Measurements from ENCODE around the gene GABRG3.
"Not testable (repeated sequence)": the region's sequence is repeated elsewhere in the genome, so short reads cannot be mapped to it uniquely, and the experiment has no call there.

GABRG3 gene

DNA sequence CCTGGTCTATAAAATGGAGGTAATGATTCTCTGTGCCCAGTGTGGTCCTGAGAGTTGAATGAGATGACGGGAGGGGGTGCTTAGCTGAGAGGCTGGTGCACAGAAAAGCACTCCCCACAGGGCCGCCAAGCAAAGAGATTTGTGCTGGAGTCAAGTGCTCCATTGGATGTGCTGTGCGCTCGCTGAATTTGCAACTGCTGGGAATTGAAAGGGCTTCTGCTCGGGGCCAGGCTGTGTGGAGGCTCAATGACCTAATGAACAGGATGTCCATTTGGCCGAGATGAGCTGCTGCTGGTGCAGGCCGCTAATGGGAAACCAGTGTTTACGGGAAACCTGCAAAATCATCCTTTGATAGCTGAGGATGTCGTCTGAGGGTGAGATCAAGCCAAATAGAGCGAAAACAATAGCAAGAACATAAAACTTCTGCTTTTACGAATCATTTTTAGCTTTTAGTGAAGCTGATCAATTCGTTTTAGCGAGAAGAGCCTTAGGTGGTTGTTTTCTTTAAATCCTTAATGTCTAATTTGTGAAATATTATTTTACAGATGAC, 211.7 kb downstream of the GABRG3 start:
- DNase-seq (ENCODE audit: low spot score): no peak

- DNase-seq (ENCODE audit: low spot score): no peak
Measured at GRCh38 chr15:27183201-27183600, 212.2 kb downstream of the GABRG3 start.

DNA sequence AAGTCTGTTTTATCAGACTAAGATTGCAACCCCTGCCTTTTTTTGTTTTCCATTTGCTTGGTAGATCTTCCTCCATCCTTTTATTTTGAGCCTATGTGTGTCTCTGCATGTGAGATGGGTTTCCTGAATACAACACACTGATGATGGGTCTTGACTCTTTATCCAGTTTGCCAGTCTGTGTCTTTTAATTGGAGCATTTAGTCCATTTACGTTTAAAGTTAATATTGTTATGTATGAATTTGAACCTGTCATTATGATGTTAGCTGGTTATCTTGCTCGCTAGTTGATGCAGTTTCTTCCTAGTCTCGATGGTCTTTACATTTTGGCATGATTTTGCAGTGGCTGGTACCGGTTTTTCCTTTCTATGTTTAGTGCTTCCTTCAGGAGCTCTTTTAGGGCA, 220.5 kb downstream of the GABRG3 start:
- not testable (repeated sequence) for DNase-seq (ENCODE audit: low spot score)

DNA sequence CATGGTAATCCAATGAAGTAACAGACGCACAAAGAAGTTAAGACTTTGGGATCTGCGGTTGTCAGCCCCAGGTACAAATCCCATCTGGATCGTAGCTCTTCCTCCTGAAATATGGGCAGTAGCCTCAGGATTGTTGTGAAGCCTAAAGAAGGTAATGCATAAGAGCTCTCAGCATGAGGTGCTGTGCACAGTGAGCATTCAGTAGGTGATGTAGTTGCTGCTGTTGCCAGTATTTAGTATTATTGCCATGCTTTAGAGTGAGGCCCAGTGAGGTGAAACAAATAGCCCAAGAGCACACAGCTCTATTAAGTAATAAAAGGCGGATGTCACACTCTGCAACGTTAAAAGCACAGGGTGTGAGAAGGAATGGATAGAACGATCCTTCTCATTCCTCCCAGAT, 225.7 kb downstream of the GABRG3 start:
- no peak for DNase-seq (ENCODE audit: low spot score)

GRCh38 chr15:27201425-27201824, 230.4 kb downstream of the GABRG3 start:
- no peak for DNase-seq (ENCODE audit: low spot score)

DNA sequence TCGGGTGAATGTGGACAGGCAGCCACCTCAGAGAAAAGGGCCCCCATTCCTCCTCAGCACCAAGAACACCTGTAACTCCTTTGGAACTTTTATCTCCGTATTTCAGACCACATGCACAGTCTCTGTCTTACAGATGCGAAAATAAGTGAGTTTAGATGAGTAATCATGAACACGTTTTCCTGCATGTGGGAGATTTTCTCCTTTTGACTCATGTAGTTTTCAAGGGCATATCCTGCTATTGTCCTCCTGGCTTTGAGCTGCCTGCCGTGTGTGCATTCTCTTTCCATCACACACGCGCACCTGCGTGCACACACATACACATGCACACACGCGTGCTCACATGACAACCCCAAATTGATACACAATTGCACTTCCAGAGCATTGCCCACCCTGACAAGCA, 239.2 kb downstream of the GABRG3 start:
- DNase-seq (ENCODE audit: low spot score): no peak

- no peak for DNase-seq (ENCODE audit: low spot score)
Measured at GRCh38 chr15:27214032-27214431, 243.1 kb downstream of the GABRG3 start.

- DNase-seq (ENCODE audit: low spot score): no peak
Measured at GRCh38 chr15:27214961-27215360, 244.0 kb downstream of the GABRG3 start.

GRCh38 chr15:27218426-27218825, 247.4 kb downstream of the GABRG3 start:
- DNase-seq (ENCODE audit: low spot score): no peak

- no peak for DNase-seq (ENCODE audit: low spot score)
Measured at GRCh38 chr15:27219636-27220035, 248.7 kb downstream of the GABRG3 start.

GRCh38 chr15:27220199-27220598, 249.2 kb downstream of the GABRG3 start:
- no peak for DNase-seq (ENCODE audit: low spot score)

GRCh38 chr15:27222479-27222878, 251.5 kb downstream of the GABRG3 start:
- DNase-seq (ENCODE audit: low spot score): no peak

GRCh38 chr15:27223179-27223578, 252.2 kb downstream of the GABRG3 start:
- no peak for DNase-seq (ENCODE audit: low spot score)

DNA sequence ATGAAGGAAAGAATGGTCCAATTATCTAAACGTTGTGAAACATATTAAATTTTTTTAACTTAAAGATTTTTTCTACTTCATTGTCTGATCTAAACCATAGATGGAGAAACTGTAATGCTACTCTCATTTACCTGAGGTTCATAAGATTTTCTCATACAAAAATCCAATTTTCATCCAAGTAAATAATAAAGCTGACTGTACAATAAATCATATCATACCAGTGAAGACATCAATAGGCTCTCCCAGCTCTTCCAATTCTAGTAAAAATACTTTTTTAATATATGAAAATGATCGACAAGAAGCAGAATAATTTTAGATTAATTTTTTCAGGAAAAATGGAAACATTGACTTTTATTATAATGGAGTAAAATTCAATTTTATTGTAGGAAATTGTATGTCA, 260.8 kb downstream of the GABRG3 start:
- no peak for DNase-seq (ENCODE audit: low spot score)

- no peak for DNase-seq (ENCODE audit: low spot score)
Measured at GRCh38 chr15:27232876-27233275, 261.9 kb downstream of the GABRG3 start.

- DNase-seq (ENCODE audit: low spot score): no peak
Measured at GRCh38 chr15:27234593-27234992, 263.6 kb downstream of the GABRG3 start.

DNA sequence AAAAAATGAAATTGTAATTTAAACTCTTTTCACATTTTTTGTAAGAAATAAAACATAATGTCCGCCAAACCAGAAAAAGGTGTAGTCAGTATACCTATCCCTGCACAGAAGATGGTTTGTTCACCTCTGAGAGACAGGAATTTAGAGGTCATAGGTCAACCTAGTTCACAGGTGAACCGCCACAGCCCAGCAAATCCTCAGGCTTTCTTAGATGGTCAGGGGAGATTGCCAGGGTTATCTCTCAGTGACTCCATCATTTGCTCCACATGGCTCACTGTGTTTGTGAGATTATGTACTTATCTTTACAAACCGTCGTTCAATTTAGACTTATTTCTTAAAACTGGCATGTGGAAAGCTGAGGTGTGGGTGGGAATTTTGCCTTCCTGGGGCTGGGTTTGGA, 264.2 kb downstream of the GABRG3 start:
- DNase-seq (ENCODE audit: low spot score): no peak

GRCh38 chr15:27235681-27236080, 264.7 kb downstream of the GABRG3 start:
- no peak for DNase-seq (ENCODE audit: low spot score)

- no peak for DNase-seq (ENCODE audit: low spot score)
Measured at GRCh38 chr15:27237319-27237939, 266.4 kb downstream of the GABRG3 start.

- no peak for DNase-seq (ENCODE audit: low spot score)
Measured at GRCh38 chr15:27238209-27238608, 267.2 kb downstream of the GABRG3 start.

- no peak for DNase-seq (ENCODE audit: low spot score)
Measured at GRCh38 chr15:27238707-27239423, 267.9 kb downstream of the GABRG3 start.

DNA sequence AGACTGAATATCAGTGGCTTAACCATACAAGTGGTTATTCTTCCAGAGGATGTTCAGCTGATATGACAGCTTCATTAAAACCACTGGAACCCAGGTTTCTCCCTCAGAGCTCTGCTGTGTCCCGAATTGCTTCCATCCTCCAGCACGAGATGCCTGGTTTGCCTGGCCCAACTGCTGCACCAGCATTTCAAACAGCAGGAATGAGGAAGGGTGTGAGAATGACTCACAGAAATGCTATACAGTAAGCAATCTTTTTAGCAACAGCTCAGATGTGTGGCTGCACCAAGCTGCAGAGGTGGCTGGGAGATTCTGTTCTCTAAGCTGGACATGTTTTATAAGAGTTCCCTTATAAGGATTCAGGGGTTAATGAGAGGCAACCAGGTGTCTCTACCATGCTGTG, 271.0 kb downstream of the GABRG3 start:
- no peak for DNase-seq (ENCODE audit: low spot score)

- no peak for DNase-seq (ENCODE audit: low spot score)
Measured at GRCh38 chr15:27244047-27244446, 273.1 kb downstream of the GABRG3 start.

- no peak for DNase-seq (ENCODE audit: low spot score)
Measured at GRCh38 chr15:27248251-27248650, 277.3 kb downstream of the GABRG3 start.
